ENCODE data around the gene IL17C.
A peak's percentile ranks its signal among the peaks of the same experiment; 100 is the strongest.

The IL17C gene

DNA sequence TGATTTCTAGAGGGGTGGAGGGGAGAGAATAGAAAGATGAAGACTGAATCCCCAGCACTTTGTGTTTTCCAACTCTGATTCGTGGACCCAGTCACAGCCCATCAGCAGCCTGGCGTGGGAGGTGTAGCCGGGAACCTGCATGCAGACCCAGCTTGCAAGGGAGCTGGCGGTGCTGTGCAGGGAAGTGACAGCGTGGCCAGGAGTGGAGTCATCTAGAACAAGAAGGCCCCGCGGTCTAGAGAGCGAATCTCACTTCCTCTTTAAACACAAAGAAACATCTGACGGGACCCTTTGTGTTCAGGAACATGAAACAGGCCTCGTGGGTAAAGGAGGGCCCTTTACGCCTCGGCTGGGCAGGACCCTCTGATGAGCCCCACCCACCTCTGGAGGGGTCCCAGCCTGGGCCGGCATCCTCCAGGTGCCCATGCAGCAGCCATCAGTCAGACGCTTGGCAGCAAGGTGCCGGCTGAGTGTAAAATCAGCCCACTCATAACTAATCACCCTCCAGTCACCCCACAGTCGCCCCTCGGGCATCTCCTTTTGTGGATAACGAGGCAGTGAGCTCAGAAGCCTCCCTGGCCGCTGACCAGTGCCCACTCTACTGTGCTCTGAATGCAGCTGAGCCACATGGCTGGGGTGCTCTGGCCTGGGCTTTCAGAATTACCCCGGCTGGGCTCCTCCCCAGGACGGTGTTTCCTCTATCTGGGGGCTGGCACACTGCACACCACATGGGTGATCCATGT is 43.5 kb downstream of the IL17C start:
- H3K4me3 ChIP-seq (replicated peaks in 1 of 2; ENCODE audit: low read depth in 2 of 2, low read length in 2 of 2): no peak overlapping the region
- no peak for DNase-seq (ENCODE audit: low read depth in 2 of 2)

DNA sequence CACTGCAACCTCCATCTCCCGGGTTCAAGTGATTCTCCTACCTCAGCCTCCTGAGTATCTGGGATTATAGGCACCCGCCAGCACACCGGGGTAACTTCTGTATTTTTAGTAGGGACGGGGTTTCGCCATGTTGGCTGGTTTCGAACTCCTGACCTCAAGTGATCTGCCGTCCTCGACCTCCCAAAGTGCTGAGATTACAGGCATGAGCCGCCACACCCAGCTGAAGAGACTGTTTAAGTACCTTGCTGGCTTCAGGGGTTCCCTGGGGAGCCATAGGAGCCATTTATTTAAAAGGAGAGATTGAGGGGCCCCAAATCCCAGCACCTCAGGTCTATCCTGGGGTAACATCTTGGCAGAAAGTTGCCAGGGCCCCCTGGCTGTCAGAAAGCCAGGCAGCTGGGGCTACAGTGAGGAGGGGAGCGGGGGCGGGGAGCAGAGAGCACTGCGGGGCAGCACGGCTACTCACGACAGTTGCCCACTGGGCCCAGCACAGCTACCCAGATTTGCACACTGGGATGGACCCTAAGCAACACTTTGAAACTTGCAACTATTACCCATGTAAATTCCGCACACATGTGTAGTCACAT is 46.3 kb downstream of the IL17C start:
- DNase-seq (ENCODE audit: low read depth in 2 of 2): no peak
- TF ChIP-seq, protein P1, sequence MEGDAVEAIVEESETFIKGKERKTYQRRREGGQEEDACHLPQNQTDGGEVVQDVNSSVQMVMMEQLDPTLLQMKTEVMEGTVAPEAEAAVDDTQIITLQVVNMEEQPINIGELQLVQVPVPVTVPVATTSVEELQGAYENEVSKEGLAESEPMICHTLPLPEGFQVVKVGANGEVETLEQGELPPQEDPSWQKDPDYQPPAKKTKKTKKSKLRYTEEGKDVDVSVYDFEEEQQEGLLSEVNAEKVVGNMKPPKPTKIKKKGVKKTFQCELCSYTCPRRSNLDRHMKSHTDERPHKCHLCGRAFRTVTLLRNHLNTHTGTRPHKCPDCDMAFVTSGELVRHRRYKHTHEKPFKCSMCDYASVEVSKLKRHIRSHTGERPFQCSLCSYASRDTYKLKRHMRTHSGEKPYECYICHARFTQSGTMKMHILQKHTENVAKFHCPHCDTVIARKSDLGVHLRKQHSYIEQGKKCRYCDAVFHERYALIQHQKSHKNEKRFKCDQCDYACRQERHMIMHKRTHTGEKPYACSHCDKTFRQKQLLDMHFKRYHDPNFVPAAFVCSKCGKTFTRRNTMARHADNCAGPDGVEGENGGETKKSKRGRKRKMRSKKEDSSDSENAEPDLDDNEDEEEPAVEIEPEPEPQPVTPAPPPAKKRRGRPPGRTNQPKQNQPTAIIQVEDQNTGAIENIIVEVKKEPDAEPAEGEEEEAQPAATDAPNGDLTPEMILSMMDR (IDR thresholded peaks at IDR 0.05; ENCODE audit: low read depth, low read length): no peak
- no peak overlapping the region for H3K4me3 ChIP-seq (replicated peaks in 1 of 2; ENCODE audit: low read depth in 2 of 2, low read length in 2 of 2)

More for the DNA sequence above, 43.5 kb downstream of the IL17C start:
- TF ChIP-seq, protein P1 (IDR thresholded peaks at IDR 0.05; ENCODE audit: low read depth, low read length): no peak

DNA sequence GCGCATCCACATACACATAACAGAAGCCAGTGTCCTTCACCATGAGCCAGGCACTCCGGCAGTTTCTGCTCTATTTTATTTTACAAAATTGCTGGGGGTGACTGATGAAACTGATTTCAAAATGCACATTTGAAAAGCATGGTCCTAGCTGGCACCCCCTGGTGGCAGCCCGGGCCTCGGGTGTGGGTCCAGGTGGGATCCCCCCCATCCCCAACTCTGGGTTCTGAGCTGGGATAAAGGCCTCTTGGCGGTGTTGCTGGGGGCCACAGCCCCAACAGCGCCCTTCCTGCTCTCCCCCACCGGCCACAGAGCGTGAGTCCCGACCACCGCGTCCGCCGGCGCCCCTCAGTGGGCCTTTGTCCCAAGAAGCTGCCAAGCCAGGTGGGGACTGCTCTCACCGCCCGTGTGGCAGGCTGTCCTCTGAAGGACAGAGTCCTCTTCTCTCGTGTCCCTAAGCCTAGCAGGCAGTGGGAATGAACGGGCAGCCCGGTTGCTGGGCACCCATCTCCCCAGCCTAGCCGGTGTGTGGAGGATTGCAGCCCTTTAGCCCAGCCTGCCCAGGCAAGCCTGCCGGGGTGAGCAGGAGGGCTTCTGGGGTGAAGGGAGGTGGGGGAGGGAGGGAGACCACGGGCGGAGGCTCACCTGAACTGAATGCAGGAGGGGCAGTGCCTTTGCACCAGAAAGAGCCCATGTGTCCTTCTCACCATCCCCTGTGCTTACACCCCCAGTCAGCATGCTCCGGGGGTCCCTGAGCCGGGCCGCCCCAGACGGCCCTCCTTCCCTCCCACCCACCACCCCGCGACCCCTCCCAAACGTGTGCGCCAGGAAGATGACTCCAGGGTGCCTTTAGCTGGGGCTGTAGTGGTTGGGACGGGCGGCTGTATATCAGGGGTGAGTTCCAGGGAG is 47.0 kb downstream of the IL17C start:
- peak overlapping the region in 1 of 2 donors; percentile 50 for H3K4me3 ChIP-seq (replicated peaks in 1 of 2; ENCODE audit: low read depth in 2 of 2, low read length in 2 of 2)
- TF ChIP-seq, protein P1 (IDR thresholded peaks at IDR 0.05; ENCODE audit: low read depth, low read length): peak; percentile 87
- DNase-seq (ENCODE audit: low read depth in 2 of 2): peak; percentile 59 to 68

DNA sequence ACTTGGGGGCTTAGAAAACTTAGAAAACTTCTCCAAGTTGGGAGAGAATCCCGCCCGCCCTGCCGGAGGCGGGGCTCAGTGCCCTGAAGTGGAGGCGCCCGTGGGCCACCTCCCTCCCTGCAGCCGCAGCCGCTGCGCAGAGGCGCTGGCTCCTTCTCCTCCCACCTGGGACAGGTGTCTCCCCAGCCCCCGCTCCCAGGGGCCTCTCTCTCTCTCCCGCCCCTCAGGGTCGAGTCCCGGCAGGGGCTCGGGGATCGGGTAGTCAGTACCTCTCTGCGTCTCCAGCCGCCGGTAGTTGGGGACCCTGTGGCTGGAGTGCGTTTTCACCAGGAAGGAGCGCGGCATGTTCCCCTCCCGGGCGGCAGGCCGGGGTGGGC is 47.7 kb downstream of the IL17C start:
- H3K4me3 ChIP-seq (replicated peaks in 1 of 2; ENCODE audit: low read depth in 2 of 2, low read length in 2 of 2): peak overlapping the region; percentile 43 to 50
- TF ChIP-seq, protein P1 (IDR thresholded peaks at IDR 0.05; ENCODE audit: low read depth, low read length): no peak
- DNase-seq (ENCODE audit: low read depth in 2 of 2): no peak

DNA sequence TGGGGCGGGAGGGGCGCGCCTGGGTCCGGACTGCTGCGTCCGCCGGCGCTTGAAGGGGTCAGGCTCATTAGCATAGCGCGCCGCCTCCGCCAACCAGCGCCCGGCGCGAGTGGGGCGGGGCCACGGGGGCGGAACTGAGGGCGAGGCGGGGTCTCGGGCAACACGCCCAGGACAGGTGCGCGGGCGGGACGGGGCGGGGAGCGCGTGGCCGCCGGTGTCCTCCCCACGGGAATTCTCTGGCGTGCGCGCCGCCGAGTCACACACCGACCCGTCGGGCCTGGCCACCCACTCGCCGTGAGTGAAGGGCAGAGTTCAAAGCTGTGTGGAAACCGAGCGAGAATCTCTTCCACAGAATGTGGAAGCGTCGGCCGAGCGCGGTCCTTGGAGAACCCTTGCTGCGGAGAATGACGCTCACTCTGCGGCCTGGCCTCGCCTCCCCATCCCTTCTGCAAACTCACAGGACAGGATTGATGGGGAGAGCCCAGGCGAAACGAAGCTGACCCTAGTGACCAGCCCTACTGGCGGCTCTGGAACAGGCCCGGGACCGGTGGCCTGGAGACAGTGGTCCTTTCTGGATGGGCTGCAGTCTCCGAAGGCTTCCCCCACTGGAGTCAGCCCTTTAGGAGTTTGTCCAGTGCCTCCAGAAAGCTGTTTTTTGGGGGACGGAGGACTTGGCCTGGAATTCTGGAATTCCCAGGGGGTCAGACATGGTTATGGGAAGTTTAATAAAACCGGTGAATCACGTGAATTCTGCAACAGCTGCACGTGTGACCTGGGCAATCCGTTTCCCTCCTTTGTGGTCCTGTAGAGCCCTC is 48.3 kb downstream of the IL17C start, which contains the start of gene SNAI3:
SNAI3 (minus strand) TSS at position 69 of the 815 bp plus-strand sequence. CDS start 101 bp downstream, outside the sequence.
- TF ChIP-seq, protein P1 (IDR thresholded peaks at IDR 0.05; ENCODE audit: low read depth, low read length): no peak
- peak; percentile 39 to 51 for DNase-seq (ENCODE audit: low read depth in 2 of 2)
- H3K4me3 ChIP-seq (replicated peaks in 1 of 2; ENCODE audit: low read depth in 2 of 2, low read length in 2 of 2): peak within 1 kb of the TSS; percentile 43 to 50

DNA sequence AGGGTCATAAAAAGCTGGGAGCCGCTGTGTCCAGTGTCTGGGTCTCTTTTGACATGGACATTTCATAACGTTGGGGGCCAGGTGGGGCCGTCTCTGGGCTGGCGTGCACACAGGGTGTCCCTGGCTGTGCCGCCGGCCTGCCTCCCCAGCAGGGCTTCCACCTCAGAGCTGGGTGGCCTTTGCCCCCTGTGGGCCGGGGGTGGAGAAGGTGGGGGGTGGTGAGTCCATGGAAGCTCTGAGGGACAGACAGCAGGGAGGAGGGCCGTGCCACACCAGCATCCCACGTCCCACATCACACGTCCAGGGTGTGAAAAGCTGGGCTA is 48.8 kb downstream of the IL17C start:
- no peak overlapping the region for H3K4me3 ChIP-seq (replicated peaks in 1 of 2; ENCODE audit: low read depth in 2 of 2, low read length in 2 of 2)
- no peak for DNase-seq (ENCODE audit: low read depth in 2 of 2)
- TF ChIP-seq, protein P1 (IDR thresholded peaks at IDR 0.05; ENCODE audit: low read depth, low read length): no peak

All from cardiac fibroblast (primary cell).